Naive thymus-derived CD4-positive, alpha-beta T cell (primary cell): ENCODE results near the gene TTLL5. TPM values are rescaled to one million over a fixed set of nuclear protein-coding genes. Genes with fewer than 3 reads are reported as not detected.
"Not testable (repeated sequence)": the region's sequence is repeated elsewhere in the genome, so short reads cannot be mapped to it uniquely, and the experiment has no call there.

Experiments used
- ATAC-seq: fragments of 150-1000 bp; cut with Tn5 transposase; 2 replicates; pipeline ENCODE4 v1.10.0; 2021; ENCODE audit warnings: mild to moderate bottlenecking, moderate library complexity
- CTCF ChIA-PET: fragments of 350-600 bp; sonication (Branson Sonifier 250); formaldehyde crosslinking; loops from one replicate; lab custom pipeline; 2021; ENCODE audit warnings: antibody characterized with exemption; lab: Charles Lee
- POLR2A ChIA-PET: fragments of 350-600 bp; sonication (Branson Sonifier 250); formaldehyde crosslinking; loops from one replicate; lab custom pipeline; 2021; ENCODE audit warnings: antibody characterized with exemption, inconsistent platforms; lab: Charles Lee
- DNase-seq, 9 donors: peaks; one replicate each; pipeline versions ENCODE4 v3.0.0 to v3.0.0-alpha.2; 2020 to 2022; ENCODE audit warnings: mixed read lengths in 1 of 9
- H3K27ac ChIP-seq: one replicate; pipeline ENCODE4 v1.7.0; 2013; ENCODE audit warnings: mild to moderate bottlenecking, low read depth, low read length, moderate library complexity
- H3K27me3 ChIP-seq, 2 donors: one replicate each; pipeline ENCODE4 v1.7.0; 2013; ENCODE audit warnings: low read length in 2 of 2, mild to moderate bottlenecking in 2 of 2, moderate library complexity in 2 of 2; ENCODE audit not compliant: control insufficient read depth in 2 of 2, insufficient read depth in 2 of 2
- H3K36me3 ChIP-seq, 3 experiments: 1 replicate in 2 of 3; 2 replicates in 1 of 3; pipeline ENCODE4 v1.7.0; 2013; ENCODE audit warnings: low read length in 3 of 3, mild to moderate bottlenecking in 3 of 3, moderate library complexity in 1 of 3; ENCODE audit not compliant: insufficient read depth in 3 of 3, control insufficient read depth in 2 of 3
- H3K4me1 ChIP-seq, 2 donors: one replicate each; pipeline ENCODE4 v1.7.0; 2013; ENCODE audit warnings: low read length in 2 of 2, mild to moderate bottlenecking in 2 of 2, moderate library complexity in 1 of 2; ENCODE audit not compliant: control insufficient read depth in 2 of 2, insufficient read depth in 2 of 2
- H3K4me3 ChIP-seq: 2 replicates; pipeline ENCODE4 v1.7.0; 2013; ENCODE audit warnings: mild to moderate bottlenecking, low read length
- H3K9me3 ChIP-seq, 3 experiments: 1 replicate in 2 of 3; 2 replicates in 1 of 3; pipeline ENCODE4 v1.7.0; 2013; ENCODE audit warnings: low read length in 3 of 3; ENCODE audit not compliant: control insufficient read depth in 2 of 3
- H3K27ac Mint-ChIP-seq, 9 donors: one replicate each; pipeline ENCODE4 v1.8.0; 2020 to 2022; ENCODE audit warnings: mixed read lengths in 9 of 9, mild to moderate bottlenecking in 8 of 9, moderate library complexity in 5 of 9, inconsistent platforms in 2 of 9
- H3K27me3 Mint-ChIP-seq, 5 donors: one replicate each; pipeline ENCODE4 v1.8.0; 2021 to 2022; ENCODE audit warnings: mixed read lengths in 5 of 5, mild to moderate bottlenecking in 1 of 5
- H3K36me3 Mint-ChIP-seq, 5 donors: one replicate each; pipeline ENCODE4 v1.8.0; 2020 to 2022; ENCODE audit warnings: mixed read lengths in 5 of 5, mild to moderate bottlenecking in 3 of 5, inconsistent platforms in 1 of 5
- H3K4me1 Mint-ChIP-seq, 7 donors: one replicate each; pipeline ENCODE4 v1.8.0; 2020 to 2022; ENCODE audit warnings: mixed read lengths in 7 of 7, mild to moderate bottlenecking in 3 of 7, inconsistent platforms in 1 of 7
- H3K4me3 Mint-ChIP-seq, 10 donors: one replicate each; pipeline ENCODE4 v1.8.0; 2020 to 2022; ENCODE audit warnings: mild to moderate bottlenecking in 10 of 10, mixed read lengths in 10 of 10, moderate library complexity in 6 of 10, inconsistent platforms in 2 of 10
- H3K9me3 Mint-ChIP-seq, 11 donors: one replicate each; pipeline ENCODE4 v1.8.0; 2020 to 2022; ENCODE audit warnings: mixed read lengths in 11 of 11, mild to moderate bottlenecking in 4 of 11, inconsistent platforms in 1 of 11, moderate library complexity in 1 of 11
- intact Hi-C, 2 donors: fragments of 100-400 bp; cut with micrococcal nuclease; formaldehyde crosslinking; loops; one replicate each; pipeline ENCODE4 v1.15.1; 2023
- polyA plus RNA-seq, 2 donors: library from polyadenylated mRNA; unstranded; fragments of 300-500 nt; fragmentation: Illumina TruSeq; gene quantifications; one replicate each; pipeline ENCODE4 v1.2.3, GENCODE V29; 2021
- total RNA-seq, 6 experiments: library from RNA in 5 of 6; stranded (reverse) in 5 of 6; gene quantifications; 1 replicate in 5 of 6; 2 replicates in 1 of 6; pipeline ENCODE4 v1.2.3 and lab custom pipeline; 2021 to 2026

Gene TTLL5
- total and polyA plus RNA-seq, 7 experiments from 2014 or later, result 7.8 to 31.4 (median 21.5) TPM

- H3K27me3 Mint-ChIP-seq, H3K4me3 Mint-ChIP-seq, H3K9me3 ChIP-seq, H3K4me1 ChIP-seq, H3K27me3 ChIP-seq, POLR2A ChIA-PET, H3K36me3 ChIP-seq, H3K27ac ChIP-seq, H3K4me1 Mint-ChIP-seq, DNase-seq, H3K9me3 Mint-ChIP-seq, H3K4me3 ChIP-seq, intact Hi-C loops, ATAC-seq, CTCF ChIA-PET, H3K27ac Mint-ChIP-seq: not testable (repeated sequence)
- peaks cover 0 to 35% (median 16%) of the 10 kb centered on the region in 5 donors for H3K36me3 Mint-ChIP-seq
Measured at GRCh38 chr14:75920421-75920820, 259.4 kb downstream of the TTLL5 start.

GRCh38 chr14:75925141-75925840, 264.2 kb downstream of the TTLL5 start:
- H3K4me3 Mint-ChIP-seq, H3K27ac Mint-ChIP-seq, H3K27me3 Mint-ChIP-seq, ATAC-seq, H3K4me1 ChIP-seq, H3K4me1 Mint-ChIP-seq, H3K27me3 ChIP-seq, intact Hi-C loops, POLR2A ChIA-PET, CTCF ChIA-PET, H3K9me3 ChIP-seq, H3K27ac ChIP-seq, H3K9me3 Mint-ChIP-seq, H3K4me3 ChIP-seq, H3K36me3 ChIP-seq, DNase-seq: not testable (repeated sequence)
- H3K36me3 Mint-ChIP-seq, result peaks cover 0 to 20% (median 12%) of the 10 kb centered on the region in 5 donors

GRCh38 chr14:75926431-75927115, 265.5 kb downstream of the TTLL5 start:
- ATAC-seq, result no peak
- no peak for DNase-seq
- Mint-ChIP-seq H3K4me3 (no peak overlapping the region), H3K27me3 (no peaks in the 10 kb centered on the region), H3K27ac (no peak overlapping the region), H3K4me1 (peaks cover 0 to 3% (median 0%) of the 10 kb centered on the region in 7 donors), H3K36me3 (peaks cover 0 to 21% (median 1%) of the 10 kb centered on the region in 5 donors), H3K9me3 (no peaks in the 10 kb centered on the region)
- CTCF ChIA-PET, result no interaction called here
- POLR2A ChIA-PET, result no interaction called here
- intact Hi-C loops, result no loop called here
- Histone ChIP-seq H3K27me3 (no peaks in the 10 kb centered on the region), H3K4me3 (no peak overlapping the region), H3K9me3 (no peaks in the 10 kb centered on the region), H3K4me1 (no peaks in the 10 kb centered on the region), H3K36me3 (no peaks in the 10 kb centered on the region), H3K27ac (no peak overlapping the region)

GRCh38 chr14:75927564-75928087, 266.6 kb downstream of the TTLL5 start:
- CTCF ChIA-PET, result no interaction called here
- Histone ChIP-seq H3K27me3 (no peaks in the 10 kb centered on the region), H3K27ac (no peak overlapping the region), H3K36me3 (no peaks in the 10 kb centered on the region), H3K4me1 (no peaks in the 10 kb centered on the region), H3K4me3 (no peak overlapping the region), H3K9me3 (no peaks in the 10 kb centered on the region)
- intact Hi-C loops, result no loop called here
- ATAC-seq (no peak), DNase-seq (no peak)
- Mint-ChIP-seq H3K27ac (no peak overlapping the region), H3K27me3 (no peaks in the 10 kb centered on the region), H3K4me1 (peaks cover 0 to 3% (median 0%) of the 10 kb centered on the region in 7 donors), H3K9me3 (no peaks in the 10 kb centered on the region), H3K4me3 (no peak overlapping the region), H3K36me3 (peaks cover 0 to 23% (median 0%) of the 10 kb centered on the region in 5 donors)
- POLR2A ChIA-PET, result interaction anchor here (0.6 kb wide), 1 partner anchor 9 kb away, joined by 3 read pairs; no protein-coding TSS in a partner anchor

- POLR2A ChIA-PET, result no interaction called here
Measured at GRCh38 chr14:75928690-75929181, 267.7 kb downstream of the TTLL5 start.

GRCh38 chr14:75933712-75934296, 272.8 kb downstream of the TTLL5 start:
- Histone ChIP-seq H3K27ac (no peak overlapping the region), H3K9me3 (no peaks in the 10 kb centered on the region), H3K4me1 (no peaks in the 10 kb centered on the region), H3K4me3 (no peak overlapping the region), H3K27me3 (no peaks in the 10 kb centered on the region), H3K36me3 (no peaks in the 10 kb centered on the region)
- Mint-ChIP-seq H3K9me3 (no peaks in the 10 kb centered on the region), H3K36me3 (peaks cover 0 to 29% (median 0%) of the 10 kb centered on the region in 5 donors), H3K4me3 (no peak overlapping the region), H3K27me3 (no peaks in the 10 kb centered on the region), H3K27ac (no peak overlapping the region), H3K4me1 (peaks cover 3 to 14% (median 5%) of the 10 kb centered on the region in 7 donors)
- ChIA-PET POLR2A (interaction anchor here (0.7 kb wide), 1 partner anchor 21 kb away, joined by 3 read pairs; no protein-coding TSS in a partner anchor), CTCF (no interaction called here)
- DNase-seq (no peak), ATAC-seq (no peak)
- intact Hi-C loops, result no loop called here

More at GRCh38 chr14:75928690-75929181, 267.7 kb downstream of the TTLL5 start:
- Mint-ChIP-seq H3K27ac (no peak overlapping the region), H3K36me3 (peaks cover 0 to 22% (median 0%) of the 10 kb centered on the region in 5 donors), H3K9me3 (no peaks in the 10 kb centered on the region), H3K27me3 (no peaks in the 10 kb centered on the region), H3K4me1 (peaks cover 0 to 2% (median 0%) of the 10 kb centered on the region in 7 donors), H3K4me3 (no peak overlapping the region)
- ATAC-seq (no peak), DNase-seq (no peak)
- Histone ChIP-seq H3K36me3 (no peaks in the 10 kb centered on the region), H3K27ac (no peak overlapping the region), H3K4me3 (no peak overlapping the region), H3K9me3 (no peaks in the 10 kb centered on the region), H3K27me3 (no peaks in the 10 kb centered on the region), H3K4me1 (no peaks in the 10 kb centered on the region)
- CTCF ChIA-PET, result interaction anchor here (0.6 kb wide), 1 partner anchor 646 kb away, joined by 3 read pairs; no protein-coding TSS in a partner anchor
- intact Hi-C loops, result no loop called here
